ENCODE measurements around the gene LDLRAD4.

The LDLRAD4 gene

DNA sequence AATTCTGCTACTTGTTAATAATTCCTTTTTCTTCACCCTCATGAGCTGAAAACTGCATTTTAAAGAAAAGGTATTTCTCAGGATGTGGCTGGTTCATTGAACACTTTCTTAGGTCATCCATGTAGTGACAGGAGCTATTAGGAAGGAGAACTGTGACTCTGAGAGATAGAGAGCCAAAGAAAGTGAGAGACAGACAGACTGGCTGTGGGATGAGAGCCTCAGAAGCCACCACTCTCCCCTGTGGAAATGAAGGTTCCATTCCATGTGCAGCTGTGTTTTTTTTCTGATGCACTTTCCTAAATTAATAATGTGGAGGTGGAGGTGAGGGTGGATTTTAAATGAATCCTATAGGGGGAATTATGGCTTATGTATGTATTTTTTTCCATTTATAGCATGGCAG lies 394.5 kb downstream of the LDLRAD4 start:
- no peak for DNase-seq (ENCODE audit: low read depth, low spot score)

DNA sequence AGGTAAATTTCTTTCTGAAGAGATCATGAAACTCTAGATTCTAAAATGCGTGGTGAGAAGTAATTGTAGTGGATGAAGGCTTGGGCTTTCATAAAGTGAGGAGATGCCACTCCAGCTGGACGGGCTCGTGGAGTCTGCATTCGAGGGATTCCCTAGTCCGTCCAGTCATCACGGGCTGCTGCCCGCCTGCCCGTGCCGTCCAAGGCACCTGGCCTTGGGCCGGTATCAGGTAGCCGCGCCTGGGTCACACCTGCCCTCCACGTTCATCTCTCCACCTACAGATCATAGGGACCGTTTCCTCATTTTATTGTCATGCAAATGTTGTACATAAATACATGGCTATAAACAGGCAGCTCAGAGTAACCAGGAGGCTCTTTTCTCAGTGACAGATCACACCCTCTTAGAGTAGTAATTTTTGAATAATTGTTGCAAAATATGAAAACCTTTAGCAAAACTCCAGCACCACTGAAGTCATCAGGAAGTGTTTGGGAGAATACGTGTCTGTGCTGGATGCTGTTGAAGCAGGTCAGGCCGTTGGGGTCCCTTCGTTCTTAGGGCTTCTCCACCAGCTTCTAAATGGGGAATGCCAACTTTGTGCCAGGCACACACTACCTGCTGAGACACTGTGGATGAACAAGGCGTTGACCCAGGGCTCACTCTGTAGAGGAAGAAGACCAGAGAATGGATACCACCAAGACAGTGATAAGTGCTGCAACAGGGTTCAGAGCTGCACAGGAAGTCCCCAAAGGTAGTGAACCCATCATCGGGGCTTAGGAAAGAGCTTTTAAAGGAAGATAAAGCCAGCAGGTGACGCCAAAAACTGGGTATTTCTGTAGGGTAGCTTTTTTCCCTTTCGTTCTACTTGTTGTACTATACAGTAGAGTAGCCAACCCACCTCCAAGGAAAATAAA lies 395.3 kb downstream of the LDLRAD4 start:
- DNase-seq (ENCODE audit: low read depth, low spot score): no peak

- DNase-seq (ENCODE audit: low read depth, low spot score): no peak
These were observed 396.2 kb downstream of the LDLRAD4 start for GRCh38 chr18:13614641-13615288.

- no peak for DNase-seq (ENCODE audit: low read depth, low spot score)
These were observed 396.9 kb downstream of the LDLRAD4 start for GRCh38 chr18:13615432-13615861.

- no peak for DNase-seq (ENCODE audit: low read depth, low spot score)
These were observed 397.5 kb downstream of the LDLRAD4 start for GRCh38 chr18:13616041-13616440.

- no peak for DNase-seq (ENCODE audit: low read depth, low spot score)
These were observed 398.0 kb downstream of the LDLRAD4 start for GRCh38 chr18:13616525-13617035.

DNA sequence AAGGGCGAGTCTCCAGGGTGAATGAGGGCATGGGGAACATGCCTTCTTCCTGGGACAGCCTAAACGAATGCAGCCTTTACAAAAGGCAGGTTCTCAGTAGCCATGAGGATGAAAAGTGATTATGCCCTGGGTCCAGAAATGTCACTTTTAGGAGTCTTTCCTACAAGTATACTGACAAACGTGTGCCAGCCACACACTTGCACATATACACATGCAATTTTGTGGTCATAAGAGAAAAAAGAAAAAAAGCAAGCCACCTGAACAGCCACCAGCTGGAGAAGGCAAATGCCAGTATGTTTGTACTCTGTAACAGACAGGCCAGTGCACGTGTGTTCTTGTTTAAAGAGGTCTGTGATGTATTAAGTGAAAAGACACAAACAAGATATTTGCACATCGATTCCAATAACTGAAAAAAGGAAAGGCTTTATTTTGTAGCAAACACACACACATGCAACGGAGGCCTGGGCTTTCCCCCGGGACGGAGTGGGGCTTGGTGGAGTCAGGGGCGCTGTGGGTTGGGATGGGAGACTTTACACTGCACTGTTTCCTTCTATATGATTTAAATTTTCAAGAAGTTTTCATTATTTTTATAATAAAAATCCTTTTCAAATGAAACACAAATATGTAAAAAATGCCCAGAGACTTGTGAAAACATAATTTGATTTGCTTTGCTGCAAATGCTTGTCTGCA lies 399.4 kb downstream of the LDLRAD4 start:
- DNase-seq (ENCODE audit: low read depth, low spot score): no peak

GRCh38 chr18:13618760-13619438 lies 400.3 kb downstream of the LDLRAD4 start:
- no peak for DNase-seq (ENCODE audit: low read depth, low spot score)

DNA sequence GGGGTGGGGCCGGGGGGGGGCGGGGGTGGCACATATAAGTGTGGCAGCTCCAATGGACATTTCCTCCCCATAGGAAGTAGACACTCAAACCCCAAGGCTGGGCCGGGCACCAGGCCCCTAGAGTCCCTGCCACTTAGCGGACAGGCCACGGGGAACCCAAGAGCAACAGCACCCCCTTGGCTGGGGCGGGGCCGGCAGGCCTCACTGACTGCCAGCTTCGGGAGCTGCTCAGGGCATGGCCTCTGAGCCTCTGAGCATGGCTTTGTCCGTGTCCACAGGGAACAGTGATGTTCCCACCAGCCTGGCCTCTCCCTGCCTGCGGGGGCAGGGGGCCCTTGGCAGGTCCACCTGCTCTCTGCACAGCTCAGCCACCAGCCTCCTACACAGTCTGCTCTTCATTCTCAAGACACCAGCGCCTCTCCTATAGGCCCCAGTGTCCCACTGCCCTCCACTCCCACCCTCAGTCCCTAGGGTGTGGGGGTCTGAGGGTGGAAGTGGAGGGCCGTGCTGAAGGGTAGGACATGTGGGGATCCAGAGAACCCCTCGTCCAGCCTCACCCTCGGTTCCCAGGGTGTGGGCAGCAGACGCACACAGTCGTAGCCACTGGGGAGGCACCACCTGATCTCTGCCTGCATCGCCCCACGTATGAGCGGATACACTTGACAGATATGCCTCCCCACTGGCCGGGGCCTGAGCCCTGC lies 401.1 kb downstream of the LDLRAD4 start:
- no peak for DNase-seq (ENCODE audit: low read depth, low spot score)

DNA sequence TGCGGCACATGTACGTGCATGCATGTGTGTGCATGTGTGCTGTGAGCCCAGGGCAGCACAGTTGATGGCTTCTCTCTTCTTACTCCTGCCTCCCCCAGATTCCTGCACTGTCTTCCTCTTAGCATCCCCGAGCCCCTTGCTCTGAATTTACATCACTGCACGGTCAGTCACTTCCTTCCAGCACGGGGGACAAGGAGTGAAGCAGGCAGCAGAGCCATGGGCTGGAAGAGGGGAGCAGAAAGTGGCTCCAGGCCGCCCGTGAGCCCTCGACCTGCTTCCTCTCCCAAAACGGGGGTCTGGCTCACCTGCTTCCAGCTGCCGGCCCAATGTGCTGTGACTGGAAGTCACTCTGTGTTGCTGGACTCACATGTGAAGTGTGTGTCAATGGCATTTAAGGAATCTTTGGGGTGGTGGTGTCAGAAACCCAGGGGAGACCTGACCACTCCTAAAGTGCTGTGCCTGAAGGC lies 401.7 kb downstream of the LDLRAD4 start:
- DNase-seq (ENCODE audit: low read depth, low spot score): no peak

- no peak for DNase-seq (ENCODE audit: low read depth, low spot score)
These were observed 402.4 kb downstream of the LDLRAD4 start for GRCh38 chr18:13620818-13621445.

GRCh38 chr18:13621446-13621849 lies 402.9 kb downstream of the LDLRAD4 start:
- DNase-seq (ENCODE audit: low read depth, low spot score): no peak

DNA sequence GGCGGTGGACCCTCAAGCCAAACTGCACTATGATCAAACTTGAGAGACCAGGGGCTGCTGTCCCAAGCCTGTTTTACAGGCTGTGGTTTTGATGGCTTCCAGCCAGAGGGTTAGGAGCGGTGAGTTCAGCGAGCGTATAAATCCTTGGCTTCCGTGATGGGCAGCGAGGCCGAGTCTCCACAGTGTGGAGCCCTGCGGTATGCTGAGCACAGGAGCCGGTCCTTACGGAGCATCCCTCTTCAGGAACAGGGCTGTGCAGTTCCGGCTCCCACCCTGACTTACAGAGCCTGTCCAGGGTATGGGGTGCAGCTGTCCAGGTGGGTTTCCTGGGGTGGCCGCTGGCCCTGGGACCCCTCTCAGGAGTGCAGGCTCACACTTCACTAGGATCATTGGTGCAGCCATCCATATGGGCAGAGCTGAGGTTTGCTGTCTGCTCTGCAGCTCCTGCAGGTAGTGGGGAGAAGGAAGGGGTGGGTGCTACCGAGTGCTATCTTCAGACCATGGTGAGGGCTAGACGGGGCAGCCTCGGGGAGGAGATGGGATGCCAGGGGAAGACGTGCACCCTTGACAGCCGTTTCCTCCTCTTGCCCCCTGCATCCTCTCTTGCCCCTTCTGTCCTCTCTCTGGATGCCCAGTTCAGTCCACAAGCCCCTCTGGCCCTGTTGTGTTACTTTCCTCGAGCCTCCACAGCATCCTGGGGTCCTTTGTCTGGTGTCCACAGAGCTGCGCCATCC lies 403.5 kb downstream of the LDLRAD4 start:
- DNase-seq (ENCODE audit: low read depth, low spot score): peak; percentile 58

DNA sequence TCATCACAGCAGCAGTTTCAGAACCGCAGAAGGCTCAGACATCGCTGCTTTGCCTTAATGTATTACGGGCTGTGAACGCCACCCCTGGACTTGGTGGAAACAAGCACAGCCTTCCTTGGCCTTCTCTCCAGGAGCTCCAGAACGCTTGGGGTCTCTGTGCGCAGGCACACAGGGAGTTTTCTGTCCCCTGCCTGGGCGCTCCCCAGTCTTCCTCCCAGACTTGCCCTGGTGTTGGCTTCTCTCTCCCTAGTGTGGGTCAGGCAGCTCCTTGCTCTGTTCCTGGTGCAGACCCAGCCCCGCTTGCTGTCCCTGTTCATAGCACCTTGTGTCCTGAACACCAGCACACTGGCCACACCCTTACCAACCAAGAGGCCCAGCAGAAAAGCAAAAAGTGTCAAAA lies 404.2 kb downstream of the LDLRAD4 start:
- no peak for DNase-seq (ENCODE audit: low read depth, low spot score)

DNA sequence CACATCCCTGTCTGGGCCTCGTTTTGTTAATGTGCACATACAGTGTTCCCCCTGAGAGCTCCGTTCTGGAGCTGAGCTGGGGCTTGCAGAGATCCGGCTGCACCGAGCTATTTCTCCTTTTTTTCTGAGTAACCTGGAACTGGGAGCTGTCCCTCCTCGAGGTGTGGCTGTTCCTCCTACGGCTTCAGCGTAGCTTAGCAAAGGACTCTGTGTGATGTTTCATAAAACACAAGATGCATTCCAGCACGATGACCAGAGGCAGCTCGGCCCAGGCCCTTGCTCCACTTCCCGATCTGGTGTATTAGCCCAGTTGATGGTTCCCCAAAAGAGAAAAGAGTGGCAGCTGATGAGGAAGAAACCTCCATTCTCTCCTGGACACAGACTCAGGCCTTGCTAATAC lies 404.8 kb downstream of the LDLRAD4 start:
- DNase-seq (ENCODE audit: low read depth, low spot score): no peak

DNA sequence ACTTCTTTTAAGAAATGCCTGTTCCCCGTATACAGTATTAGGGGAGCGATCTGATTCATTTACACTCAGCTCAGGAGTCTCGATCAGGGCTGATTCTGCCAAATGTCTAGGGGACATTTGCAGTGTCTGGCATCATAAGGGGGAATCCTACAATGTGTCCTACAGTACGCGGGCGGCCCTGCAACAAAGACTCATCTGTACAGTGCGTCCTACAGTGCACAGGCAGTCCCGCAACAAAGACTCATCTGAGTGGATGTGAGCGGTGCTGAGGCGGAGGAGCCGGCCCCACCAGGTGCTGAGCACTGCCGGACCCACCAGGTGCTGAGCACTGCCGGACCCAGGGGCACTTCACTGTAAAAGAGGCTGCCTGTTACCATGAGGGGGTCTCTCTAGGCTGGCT lies 405.3 kb downstream of the LDLRAD4 start:
- no peak for DNase-seq (ENCODE audit: low read depth, low spot score)

- DNase-seq (ENCODE audit: low read depth, low spot score): no peak
These were observed 406.1 kb downstream of the LDLRAD4 start for GRCh38 chr18:13624563-13625237.

- DNase-seq (ENCODE audit: low read depth, low spot score): no peak
These were observed 406.8 kb downstream of the LDLRAD4 start for GRCh38 chr18:13625355-13625754.

Data from astrocyte of the hippocampus (primary cell).